GM18907 (cell line): ENCODE data around the gene SYP.
A peak's percentile ranks its signal among the peaks of the same experiment; 100 is the strongest.
"Not testable (repeated sequence)": the region's sequence is repeated elsewhere in the genome, so short reads cannot be mapped to it uniquely, and the experiment has no call there.

Experiments used
- ATAC-seq: cut with Tn5 transposase; IDR thresholded peaks from one replicate; pipeline ENCODE4 v1.9.1; 2021; ENCODE audit warnings: mild to moderate bottlenecking, moderate library complexity; ENCODE audit not compliant: unreplicated experiment

Gene SYP

DNA sequence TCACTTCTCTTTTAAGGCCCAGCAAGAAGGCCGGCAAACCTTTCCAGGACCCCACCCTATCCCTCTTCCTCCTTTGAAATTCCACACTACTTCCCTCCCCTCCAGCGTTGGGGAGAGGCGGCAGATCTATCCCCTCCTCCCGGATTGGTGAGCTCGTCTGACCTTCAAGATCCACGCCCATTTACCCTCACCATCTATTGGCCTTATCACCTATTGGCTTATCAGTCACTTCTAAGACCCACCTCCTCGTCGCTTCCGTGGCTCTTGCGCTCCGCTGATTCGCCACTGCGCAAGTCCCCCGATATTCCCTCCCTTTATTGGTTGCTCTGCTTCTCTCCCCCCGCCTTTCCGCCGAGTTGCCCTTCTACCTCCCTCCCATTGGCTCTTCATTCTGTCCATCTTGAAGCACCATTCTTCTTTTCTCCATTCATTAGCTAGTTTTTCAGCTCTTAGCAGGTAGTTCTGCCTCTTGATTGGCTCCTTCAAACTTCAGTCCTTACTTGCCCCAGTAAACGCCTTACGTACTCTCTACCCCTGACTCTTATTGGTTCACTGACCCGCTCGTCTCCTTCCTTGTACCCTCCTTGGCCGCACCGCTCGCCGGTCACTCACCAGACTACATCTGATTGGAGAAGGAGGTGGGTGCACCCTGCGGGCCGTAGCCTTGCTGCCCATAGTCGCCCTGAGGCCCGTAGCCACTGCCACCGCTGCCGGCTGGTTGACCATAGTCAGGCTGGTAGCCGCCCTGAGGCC, 9.0 kb downstream of the SYP start:
- ATAC-seq, result peak; percentile 90

DNA sequence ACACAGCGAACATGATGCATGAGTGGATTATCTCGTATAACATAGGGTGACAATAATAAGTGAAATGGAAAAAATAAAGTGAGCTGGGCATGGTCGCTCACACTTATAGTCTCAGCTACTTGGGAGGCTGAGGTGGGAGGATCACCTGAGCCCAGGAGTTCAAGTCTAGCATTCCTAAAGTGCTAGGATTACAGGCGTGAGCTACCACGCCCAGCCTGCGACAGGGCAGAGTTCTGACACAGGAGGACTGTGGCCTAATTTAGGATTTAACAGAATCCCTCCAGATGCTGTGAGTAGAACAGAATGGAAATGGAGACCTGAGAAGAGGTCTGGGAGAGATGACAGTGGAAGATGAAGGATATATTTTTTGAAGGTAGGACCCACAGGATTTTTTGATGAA, 10.4 kb downstream of the SYP start:
- no peak for ATAC-seq

DNA sequence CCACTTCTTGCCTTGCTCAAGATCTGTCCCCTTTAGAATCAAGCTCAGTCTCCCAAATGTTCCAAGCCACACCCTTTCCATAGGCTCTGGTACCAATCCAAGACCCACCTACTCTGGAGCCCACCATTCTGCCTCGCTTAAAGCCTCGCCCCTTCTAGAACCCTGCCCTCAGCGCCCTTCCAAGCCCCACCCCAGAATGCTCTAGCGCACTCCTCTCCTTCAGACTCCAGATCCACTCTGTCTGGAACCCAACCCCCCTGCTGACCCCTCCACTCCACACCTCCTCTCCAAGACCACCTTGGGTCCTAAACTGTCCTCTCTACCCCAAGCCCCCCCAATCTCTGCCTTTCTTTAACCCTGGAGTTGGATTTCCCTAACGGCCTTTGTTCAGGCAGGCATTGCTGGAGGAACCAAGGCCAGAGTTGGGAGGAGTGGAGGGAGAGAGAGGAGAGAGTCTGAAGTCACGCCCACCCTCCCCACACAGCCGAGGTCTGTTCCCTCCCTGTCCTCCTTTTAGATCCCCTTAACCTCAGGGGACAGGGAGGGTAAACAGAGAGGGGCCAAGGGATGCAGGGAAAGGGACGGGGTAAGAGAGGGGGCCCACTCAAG, 11.4 kb downstream of the SYP start:
- ATAC-seq, result no peak

DNA sequence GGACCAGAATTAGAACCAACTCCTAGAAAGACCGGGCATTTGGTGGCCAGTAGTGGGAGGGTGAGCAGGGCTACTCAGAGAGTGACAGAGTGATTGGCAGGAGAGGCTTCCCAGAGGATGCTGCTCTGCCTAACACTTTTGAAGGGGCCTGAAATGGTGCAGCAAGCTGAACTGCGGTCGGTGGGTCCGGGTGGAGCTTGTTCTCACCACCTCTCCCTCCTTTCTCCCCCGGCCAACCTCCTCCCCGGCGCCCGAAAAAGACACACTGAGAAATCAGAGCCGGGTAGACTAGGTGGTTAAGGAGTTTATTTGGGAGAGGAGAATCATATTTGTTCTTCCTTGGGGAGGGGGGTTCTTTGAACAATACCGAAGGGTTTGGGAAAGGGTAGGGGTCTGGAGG, 12.5 kb downstream of the SYP start:
- no peak for ATAC-seq

DNA sequence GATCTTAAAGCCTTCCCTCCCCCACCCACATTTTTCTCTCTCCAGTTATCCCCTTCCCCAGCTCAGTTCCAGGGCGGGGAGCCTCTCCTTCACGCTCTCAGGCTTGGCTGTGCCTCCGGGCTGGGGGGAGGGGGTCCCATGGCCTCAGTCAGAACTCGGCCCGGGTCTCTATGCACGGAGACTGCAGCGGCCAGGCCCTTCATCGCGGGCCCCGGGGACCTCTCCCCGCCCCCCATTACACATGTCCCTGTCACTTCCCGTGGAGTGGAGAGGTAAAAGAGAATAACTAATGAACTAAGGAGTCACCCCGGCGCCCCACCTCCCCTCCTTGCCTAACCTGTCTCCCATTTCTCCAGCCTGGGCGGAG, 13.0 kb downstream of the SYP start:
- ATAC-seq, result no peak

DNA sequence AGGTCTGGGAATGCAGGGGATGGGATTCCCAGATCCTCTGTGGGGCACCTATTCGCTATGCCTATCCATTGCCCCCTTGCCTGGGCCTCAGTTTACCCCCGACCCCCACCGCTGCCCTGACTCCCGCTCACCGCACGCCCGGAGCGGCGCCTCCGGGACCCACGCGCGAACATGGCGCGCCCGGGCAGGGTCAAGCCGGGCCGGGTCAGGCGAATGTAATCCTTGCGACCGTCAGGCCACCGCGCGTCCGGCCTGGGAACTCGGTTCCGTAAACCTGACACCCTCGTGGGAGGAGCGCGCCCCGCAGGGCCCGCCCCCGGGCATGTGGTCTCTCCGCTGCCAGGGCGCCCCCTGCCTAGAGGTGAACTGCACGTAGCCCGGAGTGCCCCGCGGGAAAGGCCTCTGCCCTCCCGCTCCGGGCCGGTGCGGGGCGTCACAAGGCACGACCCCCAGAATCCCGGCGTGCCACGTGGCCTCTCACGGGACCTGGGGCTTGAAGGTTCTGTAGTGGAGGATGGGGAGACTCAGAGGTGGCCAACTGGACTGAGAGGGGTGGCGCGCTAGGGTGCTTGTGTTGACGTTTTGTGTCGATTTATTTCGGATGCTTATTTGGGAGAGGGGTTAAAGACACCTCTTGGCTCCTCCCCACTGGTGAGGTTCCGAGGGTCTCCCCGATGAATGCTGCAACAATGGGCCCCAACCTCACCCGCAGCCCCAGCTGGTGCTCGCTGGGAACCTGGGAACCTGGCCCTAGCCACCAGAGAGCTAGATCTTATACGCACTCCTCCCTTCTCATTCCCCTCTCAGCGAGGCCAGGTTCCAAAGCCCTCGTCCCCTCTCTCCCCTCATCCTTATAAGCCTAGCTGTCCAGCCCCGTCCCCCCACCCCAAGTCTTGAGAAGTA, 13.6 kb downstream of the SYP start, which contains the start of gene PRICKLE3:
Gene PRICKLE3 (minus strand): TSS at position 249 of the 903 bp plus-strand sequence. CDS start 76 bp downstream, at position 173.
- ATAC-seq, result no peak

DNA sequence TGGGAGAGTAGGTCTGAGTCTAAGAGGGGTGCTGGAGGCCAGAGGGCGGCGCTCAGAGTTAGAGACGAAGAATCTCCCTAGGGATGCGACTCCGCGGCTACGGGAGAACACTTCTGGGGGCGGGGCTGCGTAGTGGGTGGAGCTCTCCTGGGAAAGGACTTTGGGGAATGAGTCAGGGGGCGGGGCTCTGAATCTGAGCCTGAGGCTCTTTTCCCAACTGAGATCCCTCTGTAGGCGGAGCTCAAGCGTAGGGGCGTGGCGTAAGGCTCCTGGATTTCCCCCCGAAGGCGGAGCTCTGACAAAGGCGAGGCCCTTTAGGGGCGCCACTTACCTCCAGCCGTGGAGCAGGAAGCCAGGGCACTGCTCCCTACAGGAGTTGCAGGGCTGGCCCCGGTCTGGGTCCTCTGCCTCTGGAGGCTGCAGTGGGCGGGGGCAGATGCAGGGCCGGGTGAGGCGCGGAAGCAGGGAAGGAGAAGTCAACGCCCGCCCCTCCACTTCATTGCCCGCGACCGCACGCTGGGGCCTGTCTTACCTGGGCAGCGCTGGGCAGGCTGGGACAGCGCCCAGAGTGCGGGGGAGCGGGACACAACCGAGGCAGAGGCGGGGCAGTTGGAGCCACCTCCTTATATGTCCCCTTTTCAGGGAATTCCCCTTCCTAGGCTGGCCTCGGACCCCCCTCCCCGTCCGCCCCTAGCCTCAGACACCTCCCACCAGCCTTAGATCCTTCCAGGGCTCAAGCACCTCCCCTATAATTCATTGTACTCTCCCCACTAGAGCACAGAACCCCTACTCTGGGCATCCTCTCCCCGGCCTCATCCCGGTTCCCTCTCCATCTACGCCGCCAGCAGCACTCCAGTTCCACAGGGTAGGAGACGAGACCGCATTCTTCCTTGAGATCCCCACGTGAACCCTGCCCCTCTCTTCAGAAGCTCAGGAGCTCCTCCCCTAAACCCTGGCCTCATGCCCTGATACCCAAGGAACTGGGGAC, 15.4 kb downstream of the SYP start:
- peak; percentile 32 for ATAC-seq

DNA sequence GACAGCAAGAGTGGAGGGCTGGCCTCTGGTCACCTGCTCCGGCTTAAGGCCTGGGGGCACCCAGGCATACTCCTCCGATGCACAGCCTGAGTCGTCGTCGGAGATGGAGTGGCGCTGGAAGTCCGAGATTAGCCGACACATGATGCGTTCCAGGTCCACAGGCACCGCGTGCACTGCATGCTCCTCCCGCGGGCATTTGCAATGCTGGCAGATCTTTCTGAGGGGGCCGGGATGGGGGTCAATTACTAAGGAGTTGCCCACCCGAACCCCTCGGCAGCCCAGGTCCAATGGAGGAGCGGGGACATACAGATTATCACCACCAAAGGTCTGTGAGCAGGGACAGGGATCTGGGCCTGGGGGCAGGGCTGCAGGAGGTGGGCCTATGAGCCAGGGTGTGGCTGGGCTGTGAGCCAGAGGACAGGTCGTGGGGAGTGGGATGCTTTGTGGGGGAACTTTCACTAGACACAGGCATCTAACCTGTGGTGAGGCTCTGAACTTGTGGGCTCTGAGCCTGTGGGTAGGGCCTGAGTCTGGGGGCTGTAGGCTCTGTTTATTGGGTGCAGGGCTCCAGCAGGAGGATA, 16.2 kb downstream of the SYP start:
- ATAC-seq, result no peak

DNA sequence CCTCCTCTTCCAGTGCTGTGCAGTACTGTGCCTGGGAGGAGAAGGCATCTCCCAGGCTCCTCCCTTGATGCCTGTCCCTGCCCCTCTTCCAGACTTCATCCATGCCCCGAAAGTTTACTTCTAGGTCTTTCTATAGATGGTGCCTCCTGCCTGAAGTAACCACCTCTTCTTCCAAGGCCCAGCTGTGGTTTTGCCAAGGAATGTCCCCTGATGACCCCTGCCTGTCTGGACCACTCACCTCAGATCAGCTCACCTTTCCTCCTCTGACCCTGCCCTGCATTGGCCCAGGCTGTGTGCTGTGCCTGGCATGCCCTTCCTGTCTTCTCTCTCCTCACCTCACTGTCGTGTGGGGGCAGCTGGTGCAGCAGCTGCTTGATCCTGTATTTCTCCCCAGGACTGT, 20.6 kb downstream of the SYP start:
- ATAC-seq, result no peak

DNA sequence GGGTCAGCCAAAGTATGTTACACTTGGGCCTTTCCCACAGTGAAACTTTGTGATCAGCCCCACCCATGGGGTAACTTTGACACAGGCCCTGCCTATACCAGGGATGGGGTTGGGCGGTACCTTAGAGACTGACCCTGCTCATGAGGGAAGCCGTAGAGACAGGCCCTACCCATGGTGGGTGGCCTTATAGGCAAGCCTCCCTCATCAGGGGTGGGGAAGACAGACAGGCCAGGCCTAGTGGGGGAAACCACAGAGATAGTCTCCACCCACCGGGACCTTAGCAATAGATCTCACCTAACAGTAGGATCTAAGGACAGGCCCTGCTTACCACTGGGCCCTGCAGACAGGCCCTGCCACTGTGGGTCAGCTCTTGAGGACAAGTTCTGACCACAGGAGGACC, 21.5 kb downstream of the SYP start:
- ATAC-seq, result no peak

DNA sequence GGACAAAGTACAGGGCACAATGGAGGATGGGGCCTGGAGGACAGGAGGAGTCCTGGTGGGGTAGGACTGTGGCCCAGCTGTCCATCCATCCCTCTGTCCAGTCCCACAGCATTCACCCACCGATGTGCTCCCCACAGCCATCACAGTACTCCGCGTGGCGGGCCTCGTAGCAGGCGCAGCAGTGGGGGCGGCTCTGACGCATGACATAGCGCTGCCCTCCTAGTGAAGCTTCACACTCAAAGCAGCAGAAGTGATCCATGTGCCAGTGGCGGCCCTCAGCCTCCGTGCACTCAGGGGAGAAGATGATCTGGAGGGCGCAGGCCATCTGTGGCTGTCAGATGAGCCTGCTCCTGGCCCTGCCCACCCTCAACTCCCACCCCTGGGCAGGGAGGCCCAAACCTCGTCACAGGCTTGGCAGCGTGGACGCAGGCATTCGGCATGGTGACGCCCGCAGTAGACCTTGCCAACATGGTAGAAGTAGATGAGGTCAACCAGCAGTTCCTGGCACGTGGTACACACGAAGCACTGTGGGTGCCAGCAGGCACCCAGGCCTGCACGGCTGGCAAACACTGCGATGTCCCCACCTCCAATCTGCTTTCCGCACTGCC, 22.0 kb downstream of the SYP start:
- no peak for ATAC-seq

DNA sequence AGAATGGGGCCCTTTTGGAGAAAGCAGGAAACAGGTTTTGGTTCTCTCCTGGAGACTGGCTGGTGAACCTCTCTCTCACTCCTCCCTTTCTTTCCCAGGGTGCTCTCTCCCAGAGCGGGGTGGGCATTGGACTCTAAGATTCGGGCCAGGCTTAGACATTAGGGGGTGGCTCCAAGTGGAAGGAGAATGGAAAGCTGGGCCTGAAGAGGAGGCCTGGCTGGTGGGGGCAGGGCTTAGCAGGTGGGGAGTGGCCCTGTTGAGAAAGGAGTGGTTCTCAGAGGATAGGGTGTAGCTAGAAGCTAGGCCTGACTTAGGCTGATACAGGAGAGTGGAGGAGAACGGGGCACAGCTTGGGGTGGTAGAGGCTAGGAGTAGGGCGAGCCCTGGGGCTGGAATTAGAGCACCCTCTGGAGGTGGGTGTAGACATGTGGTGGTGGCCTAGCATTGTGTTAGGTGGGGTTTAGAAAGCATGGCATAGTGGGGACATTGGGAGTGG, 22.6 kb downstream of the SYP start:
- ATAC-seq, result no peak

DNA sequence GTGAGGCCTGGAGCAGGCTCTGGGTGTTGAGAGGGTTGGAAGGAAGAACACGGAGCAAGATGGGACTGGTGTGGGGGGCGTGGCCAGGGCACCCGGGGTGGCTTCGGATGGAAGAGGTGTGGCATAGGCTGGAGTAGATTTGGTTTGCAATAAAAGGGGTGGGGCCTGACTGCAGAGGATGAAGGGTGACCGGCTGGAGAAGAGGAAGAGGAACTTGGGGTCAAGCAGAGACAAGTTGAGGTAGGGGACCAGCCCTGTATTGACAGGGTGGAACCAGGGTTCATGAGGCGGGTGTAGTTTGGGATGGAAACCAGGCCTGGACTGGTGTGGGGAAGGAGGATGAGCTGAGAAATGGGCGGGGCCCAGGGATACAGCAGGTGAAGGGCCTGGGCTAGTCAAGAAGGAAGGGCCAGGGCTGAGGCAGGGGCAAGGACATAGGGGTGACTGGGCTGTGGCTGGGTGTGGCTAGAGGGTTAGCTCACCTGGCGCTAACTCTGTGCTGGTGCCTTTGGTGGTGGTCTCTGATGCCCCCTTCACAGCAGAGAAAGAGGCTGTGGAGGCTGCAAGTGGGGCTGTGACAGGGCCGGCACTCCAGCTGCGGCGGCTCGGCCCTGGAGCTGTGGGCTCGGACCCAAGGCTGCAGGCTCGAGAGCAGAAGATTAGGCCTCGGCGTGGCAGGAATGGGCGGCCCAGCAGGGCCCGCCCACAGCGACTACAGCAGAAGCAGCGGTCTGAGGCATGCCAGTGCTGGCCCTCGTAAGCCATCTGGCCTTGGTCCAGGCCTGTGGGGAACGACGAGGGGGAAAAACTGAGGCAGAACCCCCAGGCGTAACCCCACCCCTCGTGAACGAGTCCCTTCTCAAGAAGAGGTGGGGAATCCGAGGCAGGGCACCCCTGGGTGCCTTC, 23.3 kb downstream of the SYP start:
- no peak for ATAC-seq

DNA sequence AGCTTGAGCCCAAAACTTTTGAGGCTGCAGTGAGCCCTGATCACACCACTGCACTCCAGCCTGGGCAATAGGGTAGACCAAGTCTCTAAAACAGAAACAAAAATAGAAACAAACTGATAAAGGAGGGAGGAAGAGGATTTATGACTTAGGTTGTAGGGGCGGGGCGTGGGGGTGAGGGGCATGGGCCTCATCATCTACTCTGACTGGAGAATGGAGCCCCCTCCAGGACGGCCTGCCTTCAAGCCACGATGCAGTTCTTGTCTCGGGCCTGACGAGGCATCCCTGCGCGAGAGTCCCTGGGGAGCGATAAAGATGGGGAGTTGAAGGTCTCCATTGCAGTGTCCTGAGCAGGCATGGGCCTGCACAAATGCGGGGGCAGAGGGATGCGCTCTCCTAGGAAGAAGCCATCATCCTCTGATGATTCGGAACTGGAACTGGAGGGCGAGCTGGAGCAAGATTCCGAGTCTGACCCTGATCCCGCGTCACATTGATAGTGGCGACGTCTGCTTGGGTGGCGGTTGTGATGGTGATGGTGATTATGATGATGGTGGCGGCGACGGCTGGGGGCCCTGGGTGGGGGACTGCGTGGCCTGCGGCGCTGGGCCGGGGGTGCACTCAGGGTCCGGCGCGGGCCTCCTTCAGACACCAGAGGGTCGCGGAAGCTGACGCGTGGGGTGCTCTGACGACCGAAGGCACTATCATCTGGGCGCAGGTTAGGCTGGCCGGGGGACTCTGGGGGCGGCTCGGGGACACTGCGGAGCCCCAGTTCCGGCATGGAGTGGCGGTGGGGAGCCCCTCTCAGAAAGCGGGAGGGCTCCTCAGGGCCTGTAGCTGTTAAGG, 24.3 kb downstream of the SYP start:
- no peak for ATAC-seq

DNA sequence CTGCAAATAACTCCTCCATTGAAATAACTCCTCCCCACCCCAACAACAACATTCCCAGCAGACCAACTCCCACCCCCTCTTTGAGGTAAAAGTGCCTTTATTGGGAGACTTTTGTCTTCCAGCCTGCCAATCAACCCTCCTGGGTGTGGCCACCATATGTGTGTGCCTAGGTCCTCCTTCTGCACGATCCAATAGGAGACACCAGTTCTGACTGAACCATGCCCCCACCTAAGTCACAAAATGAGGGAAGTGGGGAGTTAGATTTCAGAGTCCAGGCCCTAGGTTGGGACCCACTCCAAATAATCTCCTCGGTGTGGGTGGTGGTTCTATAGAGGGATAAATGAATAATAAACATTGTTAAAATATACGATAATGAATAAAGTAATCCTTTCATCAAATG, 25.3 kb downstream of the SYP start:
- no peak for ATAC-seq

DNA sequence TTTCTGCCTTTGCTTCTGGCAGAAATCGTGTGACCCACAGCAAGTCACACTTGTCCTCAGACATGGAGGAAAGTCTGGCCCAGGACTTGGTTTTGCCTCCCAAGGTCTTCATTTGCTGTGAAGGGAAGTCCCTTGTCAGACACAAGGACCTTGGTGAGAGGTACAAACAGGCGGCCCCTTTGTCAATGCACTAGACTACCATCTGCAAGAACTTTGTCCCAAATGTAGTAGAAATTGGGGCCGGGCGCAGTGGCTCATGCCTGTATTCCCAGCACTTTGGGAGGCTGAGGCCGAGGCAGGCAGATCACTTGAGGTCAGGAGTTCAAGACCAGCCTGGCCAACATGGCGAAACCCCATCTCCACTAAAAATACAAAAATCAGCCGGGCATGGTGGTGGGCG, 26.4 kb downstream of the SYP start:
- not testable (repeated sequence) for ATAC-seq

DNA sequence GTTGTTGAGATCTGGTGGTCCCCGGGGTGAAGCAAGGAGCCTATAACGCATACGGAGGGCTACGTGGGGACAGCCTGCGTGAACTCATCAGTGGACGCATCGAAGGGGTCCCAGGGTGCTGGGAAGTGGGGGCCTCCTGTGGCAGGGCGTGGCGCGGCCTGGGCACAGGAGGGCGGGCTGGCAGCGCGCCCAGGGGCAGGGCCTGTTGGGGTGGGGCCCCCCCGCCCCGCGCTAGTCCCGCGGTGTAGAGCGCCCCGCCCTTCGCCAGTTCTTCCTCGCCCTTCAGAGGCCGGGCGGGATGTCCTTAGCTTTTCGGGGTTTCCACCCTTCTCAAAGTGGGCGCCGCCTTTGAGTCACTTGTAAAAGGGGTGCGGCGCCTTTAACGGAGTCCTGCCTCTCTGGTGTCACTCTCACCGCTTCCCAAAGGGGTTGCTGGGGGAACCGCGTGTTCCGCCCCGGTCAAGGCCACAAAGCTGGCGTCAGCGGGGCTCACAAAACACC, 27.7 kb downstream of the SYP start:
- peak; percentile 72 for ATAC-seq
